Liver (tissue), 9 donors: ENCODE measurements around the gene CACNA1C. TPM values are rescaled to one million over a fixed set of nuclear protein-coding genes. Genes with fewer than 3 reads are reported as not detected.

Source experiments
- DNase-seq: peaks from one replicate; pipeline ENCODE4 v3.0.0-alpha.2; 2017; ENCODE audit warnings: low spot score
- H3K27ac ChIP-seq, 2 donors: one replicate each; pipeline ENCODE4 v1.7.0; 2013; ENCODE audit warnings: inconsistent platforms in 2 of 2, low read length in 2 of 2, control low read depth in 1 of 2, low read depth in 1 of 2, mild to moderate bottlenecking in 1 of 2
- H3K27me3 ChIP-seq, 4 donors: one replicate each; pipeline versions ENCODE4 v1.6.1 to v1.7.0; 2013; ENCODE audit warnings: low read length in 3 of 4, inconsistent platforms in 1 of 4, mild to moderate bottlenecking in 1 of 4, moderate library complexity in 1 of 4; ENCODE audit not compliant: control insufficient read depth in 4 of 4, insufficient read depth in 4 of 4
- H3K36me3 ChIP-seq, 4 donors: one replicate each; pipeline versions ENCODE4 v1.6.1 to v1.7.0; 2013; ENCODE audit warnings: low read length in 3 of 4, mild to moderate bottlenecking in 3 of 4, low read depth in 1 of 4, moderate library complexity in 1 of 4; ENCODE audit not compliant: control insufficient read depth in 4 of 4, insufficient read depth in 3 of 4
- H3K4me1 ChIP-seq, 4 donors: one replicate each; pipeline versions ENCODE4 v1.6.1 to v1.7.0; 2013; ENCODE audit warnings: low read length in 3 of 4, mild to moderate bottlenecking in 3 of 4, moderate library complexity in 1 of 4; ENCODE audit not compliant: control insufficient read depth in 4 of 4, insufficient read depth in 4 of 4
- H3K4me3 ChIP-seq, 3 donors: one replicate each; pipeline versions ENCODE4 v1.6.1 to v1.7.0; 2013; ENCODE audit warnings: low read length in 3 of 3, control low read depth in 1 of 3, low read depth in 1 of 3, mild to moderate bottlenecking in 1 of 3
- H3K9ac ChIP-seq, 2 donors: one replicate each; pipeline ENCODE4 v1.7.0; 2013; ENCODE audit warnings: low read length in 2 of 2, mild to moderate bottlenecking in 2 of 2, moderate library complexity in 2 of 2, control low read depth in 1 of 2, low read depth in 1 of 2
- H3K9me3 ChIP-seq, 4 donors: one replicate each; pipeline versions ENCODE4 v1.6.1 to v1.7.0; 2013; ENCODE audit warnings: low read length in 3 of 4; ENCODE audit not compliant: control insufficient read depth in 4 of 4
- FOXA1 ChIP-seq: IDR thresholded peaks from 2 replicates; pipeline ENCODE4 v1.6.1; 2016; ENCODE audit warnings: antibody characterized with exemption
- HNF4A ChIP-seq, 2 donors: conservative IDR thresholded peaks; 2 replicates each; pipeline ENCODE4 v1.6.1; 2016; ENCODE audit warnings: antibody characterized with exemption in 2 of 2, mild to moderate bottlenecking in 2 of 2
- HNF4G ChIP-seq: IDR thresholded peaks from 2 replicates; pipeline ENCODE4 v1.6.1; 2016; ENCODE audit warnings: antibody characterized with exemption
- JUND ChIP-seq, 2 donors: IDR thresholded peaks; 2 replicates each; pipeline ENCODE4 v1.6.1; 2016; ENCODE audit warnings: antibody characterized with exemption in 2 of 2
- NR2F2 ChIP-seq: IDR thresholded peaks from 2 replicates; pipeline ENCODE4 v1.6.1; 2016; ENCODE audit warnings: antibody characterized with exemption
- RAD21 ChIP-seq, 2 donors: IDR thresholded peaks; 2 replicates each; pipeline ENCODE4 v1.6.1; 2016; ENCODE audit warnings: antibody characterized with exemption in 2 of 2, mild to moderate bottlenecking in 2 of 2
- RXRA ChIP-seq, 2 donors: IDR thresholded peaks; 2 replicates each; pipeline ENCODE4 v1.6.1; 2017 to 2018; ENCODE audit warnings: antibody characterized with exemption in 2 of 2, mild to moderate bottlenecking in 1 of 2
- YY1 ChIP-seq: IDR thresholded peaks from 2 replicates; pipeline ENCODE4 v1.6.1; 2016; ENCODE audit warnings: antibody characterized with exemption, mild to moderate bottlenecking
- WGBS: extraction: QIAGEN DNeasy Blood & Tissue Kit; methylation state at CpG from one replicate; pipeline ENCODE4 v1.1.7; 2013; 5-methylcytosine and 5-hydroxymethylcytosine counted together
- polyA plus RNA-seq, 2 donors: library from polyadenylated mRNA; stranded (reverse) in 1 of 2; unstranded in 1 of 2; fragments of 200-250 nt in 1 of 2; fragments of >200 nt in 1 of 2; fragmentation: Nextera tagmentation in 1 of 2; extraction: Ambion mirVana in 1 of 2; gene quantifications; one replicate each; pipeline versions ENCODE4 v1.2.1 to v1.2.3, GENCODE V29; 2013 to 2015
- total RNA-seq, 2 donors: library from RNA; depleted of rRNA; stranded (reverse); fragments of >200 nt; gene quantifications; one replicate each; pipeline ENCODE4 v1.2.3, GENCODE V29; 2014
- TF ChIP-seq, protein P1 (sequence below): fragments of 150-350 bp; IDR thresholded peaks from 2 replicates; pipeline ENCODE4 v1.5.1; 2017; ENCODE audit warnings: improper control_type of control experiment, low read depth, low read length; ENCODE audit not compliant: missing input control
- TF ChIP-seq, protein P2 (sequence below): IDR thresholded peaks from 2 replicates; pipeline ENCODE4 v1.6.1; 2016; ENCODE audit warnings: antibody characterized with exemption
- TF ChIP-seq, protein P3 (sequence below): IDR thresholded peaks from 2 replicates; pipeline ENCODE4 v1.6.1; 2016; ENCODE audit warnings: antibody characterized with exemption
- donor health status: healthy.
- donor health status: healthy.
- donor health status: healthy.
- donor health status: healthy.
- donor health status: healthy.

Gene CACNA1C
- total and polyA plus RNA-seq, 4 donors: 0.23 to 1.9 (median 0.41) TPM

DNA sequence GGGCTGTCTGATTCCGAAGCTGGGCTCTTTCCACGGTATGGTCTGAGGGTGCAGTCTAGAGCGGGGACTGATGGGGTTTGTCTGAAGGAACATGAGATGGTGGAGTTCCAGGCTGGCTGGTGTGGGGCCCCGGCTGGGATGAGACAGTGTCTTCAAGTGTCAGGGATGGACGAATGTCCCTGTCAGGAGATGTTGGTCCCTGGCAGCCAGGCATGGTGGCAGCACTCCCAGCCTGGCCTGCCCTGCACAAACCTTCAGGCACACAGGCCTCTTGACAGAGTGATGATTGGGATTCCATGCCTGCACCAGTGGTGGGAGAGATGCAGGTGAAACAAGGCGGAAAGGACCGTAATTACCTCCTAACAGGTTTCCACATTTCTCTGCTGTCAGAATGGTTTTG lies 221.9 kb downstream of the CACNA1C start (continued):
- TF ChIP-seq, protein P1, sequence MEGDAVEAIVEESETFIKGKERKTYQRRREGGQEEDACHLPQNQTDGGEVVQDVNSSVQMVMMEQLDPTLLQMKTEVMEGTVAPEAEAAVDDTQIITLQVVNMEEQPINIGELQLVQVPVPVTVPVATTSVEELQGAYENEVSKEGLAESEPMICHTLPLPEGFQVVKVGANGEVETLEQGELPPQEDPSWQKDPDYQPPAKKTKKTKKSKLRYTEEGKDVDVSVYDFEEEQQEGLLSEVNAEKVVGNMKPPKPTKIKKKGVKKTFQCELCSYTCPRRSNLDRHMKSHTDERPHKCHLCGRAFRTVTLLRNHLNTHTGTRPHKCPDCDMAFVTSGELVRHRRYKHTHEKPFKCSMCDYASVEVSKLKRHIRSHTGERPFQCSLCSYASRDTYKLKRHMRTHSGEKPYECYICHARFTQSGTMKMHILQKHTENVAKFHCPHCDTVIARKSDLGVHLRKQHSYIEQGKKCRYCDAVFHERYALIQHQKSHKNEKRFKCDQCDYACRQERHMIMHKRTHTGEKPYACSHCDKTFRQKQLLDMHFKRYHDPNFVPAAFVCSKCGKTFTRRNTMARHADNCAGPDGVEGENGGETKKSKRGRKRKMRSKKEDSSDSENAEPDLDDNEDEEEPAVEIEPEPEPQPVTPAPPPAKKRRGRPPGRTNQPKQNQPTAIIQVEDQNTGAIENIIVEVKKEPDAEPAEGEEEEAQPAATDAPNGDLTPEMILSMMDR: no peak
- TF ChIP-seq, protein P2, sequence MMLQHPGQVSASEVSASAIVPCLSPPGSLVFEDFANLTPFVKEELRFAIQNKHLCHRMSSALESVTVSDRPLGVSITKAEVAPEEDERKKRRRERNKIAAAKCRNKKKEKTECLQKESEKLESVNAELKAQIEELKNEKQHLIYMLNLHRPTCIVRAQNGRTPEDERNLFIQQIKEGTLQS: no peak

DNA sequence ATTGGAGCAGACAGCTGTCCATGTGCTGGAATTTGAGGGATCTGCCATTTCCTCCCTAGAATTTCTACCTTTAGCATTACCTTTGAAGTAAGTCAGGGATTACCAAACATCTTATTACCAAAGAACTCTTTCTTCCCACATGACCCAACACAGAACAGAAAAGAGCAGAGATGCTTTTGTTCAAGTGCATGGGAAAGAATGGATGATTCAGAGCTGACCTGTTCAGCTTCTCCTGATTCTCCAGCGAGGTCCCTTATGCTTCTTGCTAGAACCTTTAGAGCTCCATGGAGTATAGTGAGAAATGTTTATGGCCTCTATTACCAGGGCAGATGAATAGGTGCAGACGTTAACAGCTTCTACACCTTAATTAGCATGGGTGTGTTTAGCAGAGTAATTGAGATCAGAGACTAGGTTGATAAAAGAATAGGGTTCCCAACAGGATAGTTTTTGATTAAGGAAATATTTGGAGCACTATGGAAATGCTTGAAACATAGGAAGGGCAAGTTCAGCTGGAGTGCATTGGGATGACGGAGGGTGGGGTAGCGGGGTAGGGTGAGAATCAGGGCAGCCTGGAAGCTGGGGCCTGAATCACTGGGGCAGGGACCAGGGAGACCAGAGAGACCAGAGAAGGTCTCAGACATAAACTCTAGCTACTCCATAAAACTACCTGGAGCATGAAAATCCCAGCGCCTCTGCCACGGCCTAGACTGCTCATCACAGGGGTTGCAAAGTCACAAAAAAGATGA lies 223.7 kb downstream of the CACNA1C start:
- Histone ChIP-seq H3K4me1 (no peaks in the 10 kb centered on the region), H3K27ac (no peak overlapping the region), H3K4me3 (no peak overlapping the region), H3K9me3 (no peaks in the 10 kb centered on the region), H3K36me3 (no peaks in the 10 kb centered on the region), H3K9ac (no peak overlapping the region), H3K27me3 (no peaks in the 10 kb centered on the region)
- 86% methylated on average over 6 of the region's 6 CpGs for WGBS
- TF ChIP-seq HNF4A (conservative IDR thresholded peaks at IDR 0.05): no peak
- TF ChIP-seq RAD21 (IDR thresholded peaks at IDR 0.05): no peak
- no peak for TF ChIP-seq RXRA (IDR thresholded peaks at IDR 0.05)
- TF ChIP-seq YY1: no peak
- no peak for DNase-seq

DNA sequence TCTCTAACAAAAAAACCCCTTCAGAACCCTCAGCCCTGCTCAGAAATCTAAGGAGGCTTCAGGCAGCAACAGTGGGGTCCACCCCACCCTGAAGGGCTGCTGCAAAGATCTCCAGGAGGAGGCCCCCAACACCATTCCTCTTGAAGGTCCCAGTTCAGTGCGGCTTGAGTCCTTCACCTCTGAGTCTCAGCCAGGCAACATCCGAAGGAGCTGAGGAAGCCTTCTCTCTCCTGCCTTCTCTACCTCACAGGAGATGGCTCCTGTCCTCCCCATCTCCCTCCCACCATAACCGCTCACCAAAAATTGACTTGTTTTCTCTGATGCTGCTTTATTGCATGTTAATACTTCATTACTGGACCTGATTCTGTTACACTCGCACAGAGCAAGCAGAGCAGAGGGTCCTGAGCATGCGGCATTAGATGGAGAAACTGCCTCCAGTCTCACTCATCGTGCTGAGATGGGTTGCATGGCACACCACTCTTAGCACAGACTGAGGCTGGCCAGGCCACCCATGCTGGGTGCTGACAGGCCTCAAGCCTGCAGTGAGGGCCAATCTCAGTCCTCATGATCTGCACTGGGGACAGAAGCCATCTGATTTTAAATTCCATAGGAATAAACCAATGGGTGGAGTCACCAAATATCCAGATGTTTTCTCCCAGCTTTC lies 224.8 kb downstream of the CACNA1C start:
- no peaks in the 10 kb centered on the region for H3K36me3 ChIP-seq
- H3K4me1 ChIP-seq: no peaks in the 10 kb centered on the region
- no peak overlapping the region for H3K27ac ChIP-seq
- TF ChIP-seq NR2F2 (no peak), JUND (IDR thresholded peaks at IDR 0.05) (no peak), FOXA1 (no peak), YY1 (no peak), HNF4G (no peak)
- TF ChIP-seq, protein P1: no peak
- TF ChIP-seq, protein P3, sequence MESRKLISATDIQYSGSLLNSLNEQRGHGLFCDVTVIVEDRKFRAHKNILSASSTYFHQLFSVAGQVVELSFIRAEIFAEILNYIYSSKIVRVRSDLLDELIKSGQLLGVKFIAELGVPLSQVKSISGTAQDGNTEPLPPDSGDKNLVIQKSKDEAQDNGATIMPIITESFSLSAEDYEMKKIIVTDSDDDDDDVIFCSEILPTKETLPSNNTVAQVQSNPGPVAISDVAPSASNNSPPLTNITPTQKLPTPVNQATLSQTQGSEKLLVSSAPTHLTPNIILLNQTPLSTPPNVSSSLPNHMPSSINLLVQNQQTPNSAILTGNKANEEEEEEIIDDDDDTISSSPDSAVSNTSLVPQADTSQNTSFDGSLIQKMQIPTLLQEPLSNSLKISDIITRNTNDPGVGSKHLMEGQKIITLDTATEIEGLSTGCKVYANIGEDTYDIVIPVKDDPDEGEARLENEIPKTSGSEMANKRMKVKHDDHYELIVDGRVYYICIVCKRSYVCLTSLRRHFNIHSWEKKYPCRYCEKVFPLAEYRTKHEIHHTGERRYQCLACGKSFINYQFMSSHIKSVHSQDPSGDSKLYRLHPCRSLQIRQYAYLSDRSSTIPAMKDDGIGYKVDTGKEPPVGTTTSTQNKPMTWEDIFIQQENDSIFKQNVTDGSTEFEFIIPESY: no peak
- TF ChIP-seq, protein P2: no peak
- H3K9me3 ChIP-seq: no peaks in the 10 kb centered on the region
- WGBS: 96% methylated on average over 6 of the region's 6 CpGs
- H3K9ac ChIP-seq: no peak overlapping the region
- H3K27me3 ChIP-seq: no peaks in the 10 kb centered on the region
- no peak for DNase-seq
- no peak overlapping the region for H3K4me3 ChIP-seq
